Activated T-helper 9 cell treated with anti-CD3 and anti-CD28 coated beads, Interleukin-2, amount 50 U/mL, for 16 hours (primary cell): ENCODE results near the gene MUC2.

Experiments used
- DNase-seq: peaks from one replicate; pipeline ENCODE4 v3.0.0-alpha.2; 2020; ENCODE audit warnings: low read depth

The MUC2 gene

GRCh38 chr11:1121813-1122663 is 47.4 kb downstream of the MUC2 start:
- DNase-seq, result no peak

GRCh38 chr11:1122664-1123002 is 48.0 kb downstream of the MUC2 start:
- DNase-seq, result no peak

- no peak for DNase-seq
Measured at GRCh38 chr11:1123970-1124369, 49.3 kb downstream of the MUC2 start.
